ENCODE measurements around the gene FADS6. TPM values are rescaled to one million over a fixed set of nuclear protein-coding genes. Genes with fewer than 3 reads are reported as not detected.
"Not testable (repeated sequence)": the region's sequence is repeated elsewhere in the genome, so short reads cannot be mapped to it uniquely, and the experiment has no call there.

Gene FADS6
- total RNA-seq, 1 donor from 2014 or later = not detected

- no peak for DNase-seq (ENCODE audit: low read depth, low spot score)
- TF ChIP-seq CTCF (conservative IDR thresholded peaks at IDR 0.05) = no peak
- H3K36me3 Mint-ChIP-seq (ENCODE audit: low read depth) = no peaks in the 10 kb centered on the region
- H3K4me1 Mint-ChIP-seq = no peaks in the 10 kb centered on the region
- no peak overlapping the region for H3K27ac Mint-ChIP-seq (ENCODE audit: unreplicated experiment)
- H3K27me3 Mint-ChIP-seq (ENCODE audit: low read depth) = peaks cover 36% of the 10 kb centered on the region
- peaks cover 3% of the 10 kb centered on the region for H3K9me3 Mint-ChIP-seq
- no peak overlapping the region for H3K4me3 Mint-ChIP-seq
These were observed 13.6 kb upstream of the FADS6 start for GRCh38 chr17:74907012-74907411.

- not testable (repeated sequence) for H3K4me1 Mint-ChIP-seq; H3K9me3 Mint-ChIP-seq; DNase-seq (ENCODE audit: low read depth, low spot score); H3K4me3 Mint-ChIP-seq; H3K36me3 Mint-ChIP-seq (ENCODE audit: low read depth); H3K27ac Mint-ChIP-seq (ENCODE audit: unreplicated experiment)
- peaks cover 41% of the 10 kb centered on the region for H3K27me3 Mint-ChIP-seq (ENCODE audit: low read depth)
These were observed 12.9 kb upstream of the FADS6 start for GRCh38 chr17:74906214-74906793.

- Mint-ChIP-seq H3K27ac (ENCODE audit: unreplicated experiment) (no peak overlapping the region), H3K36me3 (ENCODE audit: low read depth) (no peaks in the 10 kb centered on the region), H3K4me3 (no peak overlapping the region), H3K4me1 (no peaks in the 10 kb centered on the region), H3K9me3 (peaks cover 3% of the 10 kb centered on the region), H3K27me3 (ENCODE audit: low read depth) (peaks cover 37% of the 10 kb centered on the region)
- DNase-seq (ENCODE audit: low read depth, low spot score) = no peak
- TF ChIP-seq CTCF (conservative IDR thresholded peaks at IDR 0.05) = no peak
These were observed 11.4 kb upstream of the FADS6 start for GRCh38 chr17:74904687-74905409.

DNA sequence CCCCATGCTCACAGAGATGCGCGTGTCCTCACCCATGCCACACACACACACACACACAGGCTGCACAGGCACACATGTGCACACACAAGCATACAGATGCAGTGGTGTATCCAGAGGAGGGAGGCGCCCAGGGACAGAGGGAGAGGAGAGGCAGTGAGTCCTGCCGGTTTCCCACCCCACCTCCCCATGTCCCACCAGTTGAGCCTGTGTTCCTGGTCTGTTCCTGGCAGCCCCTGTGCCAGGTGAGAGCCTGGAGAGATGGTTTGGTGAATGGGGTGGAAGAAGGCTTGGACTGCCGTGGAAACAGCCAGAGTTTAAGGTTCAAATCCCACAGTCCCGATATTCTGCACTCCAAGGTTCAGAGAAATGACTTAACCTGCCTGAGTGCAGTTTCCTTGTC, 10.2 kb upstream of the FADS6 start:
- DNase-seq (ENCODE audit: low read depth, low spot score) = no peak
- H3K9me3 Mint-ChIP-seq = peaks cover 3% of the 10 kb centered on the region
- H3K27ac Mint-ChIP-seq (ENCODE audit: unreplicated experiment) = peak overlapping the region; percentile 6
- H3K4me3 Mint-ChIP-seq = no peak overlapping the region
- TF ChIP-seq CTCF (conservative IDR thresholded peaks at IDR 0.05) = no peak
- H3K4me1 Mint-ChIP-seq = no peaks in the 10 kb centered on the region
- H3K27me3 Mint-ChIP-seq (ENCODE audit: low read depth) = peaks cover 34% of the 10 kb centered on the region
- no peaks in the 10 kb centered on the region for H3K36me3 Mint-ChIP-seq (ENCODE audit: low read depth)

- H3K36me3 Mint-ChIP-seq (ENCODE audit: low read depth) = no peaks in the 10 kb centered on the region
- H3K27me3 Mint-ChIP-seq (ENCODE audit: low read depth) = peaks cover 36% of the 10 kb centered on the region
- no peak for TF ChIP-seq CTCF (conservative IDR thresholded peaks at IDR 0.05)
- no peaks in the 10 kb centered on the region for H3K4me1 Mint-ChIP-seq
- DNase-seq (ENCODE audit: low read depth, low spot score) = no peak
- H3K4me3 Mint-ChIP-seq = no peak overlapping the region
- H3K27ac Mint-ChIP-seq (ENCODE audit: unreplicated experiment) = no peak overlapping the region
- peaks cover 3% of the 10 kb centered on the region for H3K9me3 Mint-ChIP-seq
These were observed 9.6 kb upstream of the FADS6 start for GRCh38 chr17:74903034-74903433.

Measured in neural crest cell (in vitro differentiated cells).